Smooth muscle cell (in vitro differentiated cells): ENCODE results near the gene PLCL2. TPM values are rescaled to one million over a fixed set of nuclear protein-coding genes. Genes with fewer than 3 reads are reported as not detected.
"Not testable (repeated sequence)": the region's sequence is repeated elsewhere in the genome, so short reads cannot be mapped to it uniquely, and the experiment has no call there.

ENCODE experiments used
- DNase-seq: peaks from one replicate; lab custom pipeline; 2025; ENCODE audit not compliant: unreplicated experiment; lab: John Stamatoyannopoulos, UW
- H2AFZ ChIP-seq: fragments of 200-600 bp; sonication (generic); 2 replicates; pipeline ENCODE4 v1.6.0; 2016; ENCODE audit warnings: antibody characterized with exemption, low read depth, mild to moderate bottlenecking
- H3F3A ChIP-seq: fragments of 200-600 bp; sonication (generic); 2 replicates; pipeline ENCODE4 v1.6.0; 2017; ENCODE audit warnings: antibody characterized with exemption, low read depth
- H3K27ac ChIP-seq: fragments of 200-600 bp; sonication (generic); 2 replicates; pipeline ENCODE4 v1.5.1; 2016; ENCODE audit warnings: low read depth, mild to moderate bottlenecking
- H3K27me3 ChIP-seq: fragments of 200-600 bp; sonication (generic); 2 replicates; pipeline ENCODE4 v1.6.1; 2016; ENCODE audit warnings: low read depth, mild to moderate bottlenecking
- H3K36me3 ChIP-seq: fragments of 200-600 bp; sonication (generic); 2 replicates; pipeline ENCODE4 v1.5.1; 2016; ENCODE audit warnings: low read depth
- H3K4me1 ChIP-seq: fragments of 200-600 bp; sonication (generic); 2 replicates; pipeline ENCODE4 v1.5.1; 2016; ENCODE audit warnings: low read depth
- H3K4me2 ChIP-seq: fragments of 200-600 bp; sonication (generic); 2 replicates; pipeline ENCODE4 v1.6.0; 2016; ENCODE audit warnings: mild to moderate bottlenecking
- H3K4me3 ChIP-seq: fragments of 200-600 bp; sonication (generic); 2 replicates; pipeline ENCODE4 v1.5.1; 2016; ENCODE audit warnings: mild to moderate bottlenecking
- H3K79me2 ChIP-seq: fragments of 200-600 bp; sonication (generic); 2 replicates; pipeline ENCODE4 v1.6.0; 2016; ENCODE audit warnings: low read depth, mild to moderate bottlenecking
- H3K9ac ChIP-seq: fragments of 200-600 bp; sonication (generic); 2 replicates; pipeline ENCODE4 v1.6.0; 2016; ENCODE audit warnings: low read depth
- H3K9me3 ChIP-seq: fragments of 200-600 bp; sonication (generic); replicated peaks from 2 replicates; pipeline ENCODE4 v1.5.1; 2016; ENCODE audit warnings: low read depth
- H4K20me1 ChIP-seq: fragments of 200-600 bp; sonication (generic); 2 replicates; pipeline ENCODE4 v1.6.0; 2016; ENCODE audit warnings: low read depth
- CTCF ChIP-seq: fragments of 200-600 bp; sonication (generic); IDR thresholded peaks from 2 replicates; pipeline ENCODE4 v1.5.1; 2017; ENCODE audit warnings: borderline replicate concordance, mild to moderate bottlenecking, antibody characterized with exemption; ENCODE audit not compliant: insufficient read depth, poor library complexity, severe bottlenecking
- WGBS: methylation state at CpG from one replicate; pipeline ENCODE4 v1.1.7; 2016; ENCODE audit warnings: low lambda C conversion rate; 5-methylcytosine and 5-hydroxymethylcytosine counted together
- polyA plus RNA-seq: library from polyadenylated mRNA; unstranded; fragments of >200 nt; fragmentation: Nextera tagmentation; extraction: Ambion mirVana; gene quantifications from 2 replicates; pipeline ENCODE4 v1.2.1, GENCODE V29; 2016
- total RNA-seq: library from RNA; depleted of rRNA; stranded (reverse); fragments of >200 nt; gene quantifications from 2 replicates; pipeline ENCODE4 v1.2.3, GENCODE V29; 2014

PLCL2 gene
- total and polyA plus RNA-seq, 2 experiments from 2014 or later, result 2.1 to 5.0 TPM

- WGBS, result 95% methylated on average over 3 of the region's 3 CpGs
- H2AFZ ChIP-seq, result no peak overlapping the region
- no peaks in the 10 kb centered on the region for H3K79me2 ChIP-seq
- DNase-seq, result no peak
- no peaks in the 10 kb centered on the region for H3K9me3 ChIP-seq
- H3K4me1 ChIP-seq, result no peaks in the 10 kb centered on the region
- TF ChIP-seq CTCF, result no peak
- H3K4me2 ChIP-seq, result no peak overlapping the region
- no peaks in the 10 kb centered on the region for H3K36me3 ChIP-seq
- H3K9ac ChIP-seq, result no peak overlapping the region
- no peaks in the 10 kb centered on the region for H4K20me1 ChIP-seq
- H3K4me3 ChIP-seq, result no peak overlapping the region
- H3K27ac ChIP-seq, result no peak overlapping the region
- H3F3A ChIP-seq, result no peaks in the 10 kb centered on the region
- H3K27me3 ChIP-seq, result no peaks in the 10 kb centered on the region
Observed at GRCh38 chr3:16978921-16979271, 94.1 kb downstream of the PLCL2 start.

- H3K27me3 ChIP-seq, H2AFZ ChIP-seq, H3K36me3 ChIP-seq, DNase-seq, H4K20me1 ChIP-seq, H3K4me1 ChIP-seq, H3K4me2 ChIP-seq, H3K9ac ChIP-seq, H3F3A ChIP-seq, H3K27ac ChIP-seq, H3K4me3 ChIP-seq, H3K9me3 ChIP-seq, H3K79me2 ChIP-seq: not testable (repeated sequence)
- WGBS, result 99% methylated on average over 25 of the region's 43 CpGs
Observed at GRCh38 chr3:16979769-16980515, 95.2 kb downstream of the PLCL2 start.

- WGBS, result 97% methylated on average over 11 of the region's 26 CpGs
- H3K9ac ChIP-seq, DNase-seq, H3K9me3 ChIP-seq, H3K4me1 ChIP-seq, H3F3A ChIP-seq, H3K4me3 ChIP-seq, H3K79me2 ChIP-seq, H3K27me3 ChIP-seq, H2AFZ ChIP-seq, H3K27ac ChIP-seq, H4K20me1 ChIP-seq, H3K4me2 ChIP-seq, H3K36me3 ChIP-seq: not testable (repeated sequence)
Observed at GRCh38 chr3:16980526-16980925, 95.8 kb downstream of the PLCL2 start.

- no peaks in the 10 kb centered on the region for H3K36me3 ChIP-seq
- DNase-seq, result no peak
- H3K4me3 ChIP-seq, result no peak overlapping the region
- H3K27ac ChIP-seq, result no peak overlapping the region
- H3K4me2 ChIP-seq, result no peak overlapping the region
- TF ChIP-seq CTCF, result no peak
- no peaks in the 10 kb centered on the region for H3K4me1 ChIP-seq
- H3K79me2 ChIP-seq, result no peaks in the 10 kb centered on the region
- 95% methylated on average over 6 of the region's 6 CpGs for WGBS
- no peaks in the 10 kb centered on the region for H4K20me1 ChIP-seq
- H3K9ac ChIP-seq, result no peak overlapping the region
- no peak overlapping the region for H2AFZ ChIP-seq
- H3K27me3 ChIP-seq, result no peaks in the 10 kb centered on the region
- H3F3A ChIP-seq, result no peaks in the 10 kb centered on the region
- H3K9me3 ChIP-seq, result no peaks in the 10 kb centered on the region
Observed at GRCh38 chr3:16982460-16982859, 97.7 kb downstream of the PLCL2 start.

GRCh38 chr3:16985608-16986007 lies 100.9 kb downstream of the PLCL2 start:
- Histone ChIP-seq H3F3A (no peaks in the 10 kb centered on the region), H3K27ac (no peak overlapping the region), H2AFZ (no peak overlapping the region), H3K4me2 (no peak overlapping the region), H4K20me1 (no peaks in the 10 kb centered on the region), H3K79me2 (no peaks in the 10 kb centered on the region), H3K4me3 (no peak overlapping the region), H3K9me3 (no peaks in the 10 kb centered on the region), H3K36me3 (no peaks in the 10 kb centered on the region), H3K4me1 (no peaks in the 10 kb centered on the region), H3K9ac (no peak overlapping the region), H3K27me3 (no peaks in the 10 kb centered on the region)
- no peak for TF ChIP-seq CTCF
- WGBS, result 100% methylated on average over 2 of the region's 2 CpGs
- no peak for DNase-seq
